PC-9 (cell line): ENCODE measurements around the gene ASGR2. TPM values are rescaled to one million over a fixed set of nuclear protein-coding genes. Genes with fewer than 3 reads are reported as not detected.

ENCODE experiments used
- BruUV-seq: library from RNA; stranded (reverse); fragments of 400-500 nt; replicated peaks from 2 replicates; lab custom pipeline; 2021; lab: Mats Ljungman, UMichigan
- CTCF ChIA-PET: fragments of 300-600 bp; sonication (Branson Sonifier 250); formaldehyde crosslinking; loops from one replicate; lab custom pipeline; 2022; ENCODE audit warnings: antibody characterized with exemption; lab: Charles Lee
- POLR2A ChIA-PET: fragments of 300-600 bp; sonication (Branson Sonifier 250); formaldehyde crosslinking; loops from one replicate; lab custom pipeline; 2022; ENCODE audit warnings: antibody characterized with exemption; ENCODE audit not compliant: unreplicated experiment; lab: Charles Lee
- DNase-seq, 2 experiments: peaks; one replicate each; pipeline versions ENCODE4 v3.0.0 to v3.0.0-alpha.2; 2015 to 2022; ENCODE audit warnings: mixed read lengths in 1 of 2
- H2AFZ ChIP-seq: fragments of 200-600 bp; sonication (generic); 2 replicates; pipeline ENCODE4 v1.8.1; 2017; ENCODE audit warnings: antibody characterized with exemption
- H3F3A ChIP-seq: fragments of 200-600 bp; sonication (generic); 2 replicates; pipeline ENCODE4 v1.8.1; 2017; ENCODE audit warnings: antibody characterized with exemption, mild to moderate bottlenecking, low read depth; ENCODE audit not compliant: insufficient read depth
- H3K27ac ChIP-seq: fragments of 200-600 bp; sonication (generic); 2 replicates; pipeline ENCODE4 v1.6.1; 2016; ENCODE audit warnings: mixed run types
- H3K27me3 ChIP-seq: fragments of 200-600 bp; sonication (generic); 2 replicates; pipeline ENCODE4 v1.6.1; 2016; ENCODE audit warnings: low read depth, mixed run types; ENCODE audit not compliant: insufficient read depth
- H3K36me3 ChIP-seq: fragments of 200-600 bp; sonication (generic); 2 replicates; pipeline ENCODE4 v1.6.1; 2016; ENCODE audit warnings: low read depth, mixed run types
- H3K4me1 ChIP-seq: fragments of 200-600 bp; sonication (generic); replicated peaks from 2 replicates; pipeline ENCODE4 v1.6.1; 2016; ENCODE audit warnings: mixed run types; ENCODE audit not compliant: insufficient read depth
- H3K4me2 ChIP-seq: fragments of 200-600 bp; sonication (generic); 2 replicates; pipeline ENCODE4 v1.6.1; 2017; ENCODE audit warnings: mixed run types
- H3K4me3 ChIP-seq: fragments of 200-600 bp; sonication (generic); 2 replicates; pipeline ENCODE4 v1.6.1; 2016; ENCODE audit warnings: mixed run types
- H3K79me2 ChIP-seq: fragments of 200-600 bp; sonication (generic); 2 replicates; pipeline ENCODE4 v1.6.1; 2017; ENCODE audit warnings: low read depth, mixed run types
- H3K9me2 ChIP-seq: fragments of 200-600 bp; sonication (generic); 2 replicates; pipeline ENCODE4 v1.8.1; 2017; ENCODE audit warnings: mild to moderate bottlenecking; ENCODE audit not compliant: insufficient read depth
- H3K9me3 ChIP-seq: fragments of 200-600 bp; sonication (generic); 2 replicates; pipeline ENCODE4 v1.8.1; 2016; ENCODE audit warnings: low read depth; ENCODE audit not compliant: insufficient read depth
- H4K20me1 ChIP-seq: fragments of 200-600 bp; sonication (generic); 2 replicates; pipeline ENCODE4 v1.8.1; 2017; ENCODE audit not compliant: insufficient read depth
- EZH2 ChIP-seq: fragments of 200-600 bp; sonication (generic); IDR thresholded peaks from 2 replicates; pipeline ENCODE4 v1.8.0; 2017; ENCODE audit warnings: antibody characterized with exemption, low read depth
- intact Hi-C: fragments of 100-400 bp; cut with micrococcal nuclease; formaldehyde crosslinking; loops from one replicate; pipeline ENCODE4 v1.10.0; 2022; ENCODE audit not compliant: unreplicated experiment
- total RNA-seq: library from RNA; stranded (reverse); gene quantifications from 2 replicates; pipeline ENCODE4 v1.2.3, GENCODE V29; 2021
- TF ChIP-seq, protein P1 (sequence below): fragments of 200-600 bp; sonication (generic); conservative IDR thresholded peaks from 2 replicates; pipeline ENCODE4 v1.6.1; 2017; ENCODE audit warnings: mixed run types, antibody characterized with exemption, mild to moderate bottlenecking, moderate library complexity

The ASGR2 gene
- total RNA-seq, 1 experiment from 2014 or later: not detected

DNA sequence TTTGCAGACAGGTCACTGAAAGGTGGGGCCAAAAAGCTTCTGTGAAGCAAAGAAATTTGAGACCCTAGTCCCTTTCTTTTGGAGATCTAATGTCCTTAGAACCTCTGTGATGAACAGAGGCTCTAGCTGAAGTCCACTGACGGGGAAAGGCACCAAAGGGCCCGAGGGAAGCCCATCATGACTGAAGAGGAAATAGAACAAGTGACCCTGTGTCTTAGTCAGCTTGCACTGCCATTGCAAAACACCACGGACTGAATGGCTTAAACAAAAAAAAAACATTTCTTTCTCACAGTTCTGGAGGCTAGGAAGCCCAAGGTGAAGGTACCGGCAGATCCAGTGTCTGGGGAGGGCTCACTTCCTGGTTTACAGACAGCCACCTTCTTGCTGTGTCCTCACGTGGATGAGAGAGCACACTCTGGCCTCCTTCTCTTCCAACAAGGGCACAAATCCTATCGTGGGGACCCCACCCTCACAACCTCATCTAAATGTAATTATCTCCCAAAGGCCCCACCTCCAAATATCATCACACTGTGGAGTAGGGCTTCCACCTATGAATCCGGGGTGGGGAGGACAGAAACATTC, 24.3 kb upstream of the ASGR2 start:
- Histone ChIP-seq H3K27me3 (no peaks in the 10 kb centered on the region), H3K79me2 (no peaks in the 10 kb centered on the region), H3F3A (peaks cover 20% of the 10 kb centered on the region; the same call in 1 of the 2 replicates), H3K4me2 (peak overlapping the region; percentile 33; the same call in 1 of the 2 replicates), H3K9me3 (no peaks in the 10 kb centered on the region), H3K27ac (no peak overlapping the region), H3K4me1 (peaks cover 32% of the 10 kb centered on the region), H4K20me1 (no peaks in the 10 kb centered on the region), H2AFZ (peak overlapping the region; percentile 66), H3K36me3 (no peaks in the 10 kb centered on the region), H3K9me2 (no peaks in the 10 kb centered on the region), H3K4me3 (no peak overlapping the region)
- ChIA-PET CTCF (interaction anchor here (0.6 to 1.4 kb wide), 3 partner anchors 26 to 86 kb away, joined by 3 to 5 read pairs (median 5); no protein-coding TSS in a partner anchor), POLR2A (interaction anchor here (0.6 kb wide), 1 partner anchor 93 kb away, joined by 3 read pairs; no protein-coding TSS in a partner anchor)
- intact Hi-C loops: loop anchor here (5.0 kb wide), 1 partner anchor 38 kb away; the partner anchor contains the start of gene ASGR1
- no TSS peak for BruUV-seq
- no peak for TF ChIP-seq EZH2
- TF ChIP-seq, protein P1, sequence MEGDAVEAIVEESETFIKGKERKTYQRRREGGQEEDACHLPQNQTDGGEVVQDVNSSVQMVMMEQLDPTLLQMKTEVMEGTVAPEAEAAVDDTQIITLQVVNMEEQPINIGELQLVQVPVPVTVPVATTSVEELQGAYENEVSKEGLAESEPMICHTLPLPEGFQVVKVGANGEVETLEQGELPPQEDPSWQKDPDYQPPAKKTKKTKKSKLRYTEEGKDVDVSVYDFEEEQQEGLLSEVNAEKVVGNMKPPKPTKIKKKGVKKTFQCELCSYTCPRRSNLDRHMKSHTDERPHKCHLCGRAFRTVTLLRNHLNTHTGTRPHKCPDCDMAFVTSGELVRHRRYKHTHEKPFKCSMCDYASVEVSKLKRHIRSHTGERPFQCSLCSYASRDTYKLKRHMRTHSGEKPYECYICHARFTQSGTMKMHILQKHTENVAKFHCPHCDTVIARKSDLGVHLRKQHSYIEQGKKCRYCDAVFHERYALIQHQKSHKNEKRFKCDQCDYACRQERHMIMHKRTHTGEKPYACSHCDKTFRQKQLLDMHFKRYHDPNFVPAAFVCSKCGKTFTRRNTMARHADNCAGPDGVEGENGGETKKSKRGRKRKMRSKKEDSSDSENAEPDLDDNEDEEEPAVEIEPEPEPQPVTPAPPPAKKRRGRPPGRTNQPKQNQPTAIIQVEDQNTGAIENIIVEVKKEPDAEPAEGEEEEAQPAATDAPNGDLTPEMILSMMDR: no peak
- DNase-seq: no peak

DNA sequence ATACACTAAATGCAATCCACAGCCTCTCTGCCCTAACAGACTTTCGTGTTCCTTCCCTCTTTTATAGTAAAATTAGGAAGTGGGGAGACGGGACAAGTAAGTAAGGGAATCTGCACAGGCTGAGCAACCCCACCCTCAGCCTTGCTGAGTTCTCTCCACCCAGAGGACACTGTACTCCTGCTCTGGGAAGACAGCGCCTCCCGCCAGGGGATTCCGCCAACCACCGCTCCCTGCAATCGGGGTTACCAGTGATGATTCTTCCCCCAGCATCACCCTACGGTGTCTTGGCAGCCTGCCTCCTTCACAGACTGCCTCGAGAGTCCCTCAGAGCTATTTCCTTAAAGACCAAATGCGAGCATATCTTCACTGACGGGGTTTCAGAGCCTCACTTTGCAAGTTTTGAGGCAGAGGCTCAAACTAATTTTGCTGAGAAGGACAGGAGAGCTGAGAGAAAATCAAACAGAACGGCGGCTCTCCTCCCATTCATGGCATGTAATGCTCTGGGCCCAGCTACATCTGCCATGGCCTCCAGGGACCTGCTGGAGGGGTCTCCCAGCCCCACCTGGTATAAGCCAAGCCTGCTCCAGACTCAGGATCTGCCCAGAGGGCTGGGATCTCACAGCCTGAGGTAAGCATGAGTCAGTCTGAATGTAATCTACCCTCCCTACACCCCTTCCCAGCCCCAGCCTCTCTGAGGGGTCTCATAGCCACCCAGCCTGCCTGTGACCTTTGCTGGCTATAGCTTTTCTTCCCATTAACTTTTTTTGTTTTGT, 22.7 kb upstream of the ASGR2 start:
- CTCF ChIA-PET: interaction anchor here (0.6 to 1.8 kb wide), 6 partner anchors 28 to 245 kb away, joined by 3 to 7 read pairs (median 4); no protein-coding TSS in a partner anchor
- Histone ChIP-seq H3K4me1 (peaks cover 26% of the 10 kb centered on the region), H3K27ac (no peak overlapping the region), H3F3A (peaks cover 20% of the 10 kb centered on the region; the same call in 1 of the 2 replicates), H4K20me1 (no peaks in the 10 kb centered on the region), H3K4me3 (no peak overlapping the region), H3K27me3 (no peaks in the 10 kb centered on the region), H3K36me3 (no peaks in the 10 kb centered on the region), H3K9me2 (no peaks in the 10 kb centered on the region), H3K4me2 (no peak overlapping the region), H3K9me3 (no peaks in the 10 kb centered on the region), H2AFZ (no peak overlapping the region), H3K79me2 (no peaks in the 10 kb centered on the region)
- intact Hi-C loops: loop anchor here (5.0 kb wide), 1 partner anchor 40 kb away; the partner anchor contains the start of gene ASGR1
- POLR2A ChIA-PET: no interaction called here
- DNase-seq: no peak
- TF ChIP-seq, protein P1: no peak
- TF ChIP-seq EZH2: no peak
- BruUV-seq: no TSS peak

DNA sequence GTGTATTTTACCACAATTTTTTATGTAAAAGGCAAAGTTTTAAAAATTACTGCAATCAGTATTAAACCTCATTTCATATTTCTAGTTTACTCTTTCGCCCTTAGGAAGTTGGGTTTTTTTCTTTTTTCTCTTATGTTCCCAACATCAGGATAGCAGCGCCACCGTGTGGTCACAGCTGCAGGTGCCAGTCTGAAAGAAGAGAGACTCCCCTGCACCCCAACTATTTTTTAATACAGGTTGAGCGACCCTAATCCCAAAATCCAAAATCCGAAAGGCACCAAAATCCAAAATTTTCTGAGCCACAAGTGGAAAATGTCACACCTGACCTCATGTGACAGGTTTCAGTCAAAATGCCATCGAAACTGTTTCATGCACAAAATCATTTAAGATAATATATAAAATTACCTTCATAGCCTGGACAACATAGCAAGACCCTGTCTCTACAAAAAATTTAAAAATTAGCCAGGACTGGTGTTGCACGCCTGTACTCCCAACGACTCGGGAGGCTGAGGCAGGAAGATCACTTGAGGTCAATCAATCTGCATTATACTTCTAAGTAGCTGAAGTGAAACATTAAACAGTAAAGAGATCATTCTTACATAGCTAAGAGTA, 21.8 kb upstream of the ASGR2 start:
- ChIA-PET POLR2A (no interaction called here), CTCF (interaction anchor here (0.6 to 1.8 kb wide), 5 partner anchors 29 to 1668 kb away, joined by 3 to 7 read pairs (median 4); partner anchors contain the start of gene DHX33)
- Histone ChIP-seq H3F3A (peaks cover 12% of the 10 kb centered on the region; the same call in 1 of the 2 replicates), H3K4me2 (peak overlapping the region; percentile 80), H3K4me3 (peak overlapping the region; percentile 50), H3K4me1 (peaks cover 16% of the 10 kb centered on the region), H2AFZ (peak overlapping the region; percentile 71), H3K9me3 (no peaks in the 10 kb centered on the region), H3K27me3 (no peaks in the 10 kb centered on the region), H3K27ac (no peak overlapping the region), H4K20me1 (no peaks in the 10 kb centered on the region), H3K79me2 (no peaks in the 10 kb centered on the region), H3K9me2 (no peaks in the 10 kb centered on the region), H3K36me3 (no peaks in the 10 kb centered on the region)
- DNase-seq: peak; percentile 42 to 70
- intact Hi-C loops: loop anchor here (1.0 to 5.0 kb wide), 5 partner anchors 41 to 470 kb away; partner anchors contain the start of gene ASGR1
- TF ChIP-seq, protein P1: peak; percentile 98
- no peak for TF ChIP-seq EZH2
- no TSS peak for BruUV-seq
